Effector memory CD4-positive, alpha-beta T cell (primary cell): ENCODE results near the gene PLEKHG2.

ENCODE experiments used
- DNase-seq, 3 donors: peaks; one replicate each; pipeline ENCODE4 v3.0.0-alpha.2; 2020
- H3K27ac ChIP-seq: 2 replicates; pipeline ENCODE4 v1.7.0; 2013; ENCODE audit warnings: mild to moderate bottlenecking, low read length, moderate library complexity; ENCODE audit not compliant: insufficient read depth, poor library complexity, severe bottlenecking
- H3K27me3 ChIP-seq: replicated peaks from 2 replicates; pipeline ENCODE4 v1.7.0; 2013; ENCODE audit warnings: mild to moderate bottlenecking, low read length; ENCODE audit not compliant: insufficient read depth, control insufficient read depth, poor library complexity, severe bottlenecking
- H3K36me3 ChIP-seq: 2 replicates; pipeline ENCODE4 v1.7.0; 2013; ENCODE audit warnings: mild to moderate bottlenecking, low read length, moderate library complexity; ENCODE audit not compliant: control insufficient read depth, insufficient read depth
- H3K4me1 ChIP-seq: 2 replicates; pipeline ENCODE4 v1.7.0; 2013; ENCODE audit warnings: low read length, mild to moderate bottlenecking; ENCODE audit not compliant: control insufficient read depth, insufficient read depth, poor library complexity, severe bottlenecking
- H3K4me3 ChIP-seq: 2 replicates; pipeline ENCODE4 v1.7.0; 2013; ENCODE audit warnings: low read length, low read depth, mild to moderate bottlenecking; ENCODE audit not compliant: insufficient read depth, poor library complexity, severe bottlenecking
- H3K9me3 ChIP-seq: 2 replicates; pipeline ENCODE4 v1.7.0; 2013; ENCODE audit warnings: mild to moderate bottlenecking, low read length, moderate library complexity; ENCODE audit not compliant: control insufficient read depth

PLEKHG2 gene

GRCh38 chr19:39423258-39424086, 11.0 kb downstream of the PLEKHG2 start:
- Histone ChIP-seq H3K9me3 (no peaks in the 10 kb centered on the region), H3K36me3 (peaks cover 17% of the 10 kb centered on the region), H3K4me1 (no peaks in the 10 kb centered on the region), H3K4me3 (no peak overlapping the region), H3K27ac (no peak overlapping the region), H3K27me3 (no peaks in the 10 kb centered on the region)
- DNase-seq = no peak

GRCh38 chr19:39424934-39425333, 12.5 kb downstream of the PLEKHG2 start:
- H3K36me3 ChIP-seq = peaks cover 9% of the 10 kb centered on the region
- no peaks in the 10 kb centered on the region for H3K27me3 ChIP-seq
- H3K4me1 ChIP-seq = no peaks in the 10 kb centered on the region
- no peak for DNase-seq
- H3K4me3 ChIP-seq = no peak overlapping the region
- H3K27ac ChIP-seq = no peak overlapping the region
- H3K9me3 ChIP-seq = no peaks in the 10 kb centered on the region

GRCh38 chr19:39425744-39426143, 13.3 kb downstream of the PLEKHG2 start:
- Histone ChIP-seq H3K4me3 (no peak overlapping the region), H3K4me1 (peaks cover 4% of the 10 kb centered on the region), H3K27me3 (no peaks in the 10 kb centered on the region), H3K36me3 (peaks cover 9% of the 10 kb centered on the region), H3K27ac (no peak overlapping the region), H3K9me3 (no peaks in the 10 kb centered on the region)
- DNase-seq = no peak

GRCh38 chr19:39426170-39426569, 13.7 kb downstream of the PLEKHG2 start:
- no peaks in the 10 kb centered on the region for H3K9me3 ChIP-seq
- no peak overlapping the region for H3K27ac ChIP-seq
- H3K4me1 ChIP-seq = peaks cover 6% of the 10 kb centered on the region
- H3K36me3 ChIP-seq = peaks cover 9% of the 10 kb centered on the region
- no peak overlapping the region for H3K4me3 ChIP-seq
- DNase-seq = no peak
- no peaks in the 10 kb centered on the region for H3K27me3 ChIP-seq

GRCh38 chr19:39427707-39428106, 15.2 kb downstream of the PLEKHG2 start:
- H3K4me3 ChIP-seq = no peak overlapping the region
- no peak overlapping the region for H3K27ac ChIP-seq
- peaks cover 9% of the 10 kb centered on the region for H3K4me1 ChIP-seq

GRCh38 chr19:39428283-39429112, 16.0 kb downstream of the PLEKHG2 start:
- Histone ChIP-seq H3K27ac (no peak overlapping the region), H3K9me3 (no peaks in the 10 kb centered on the region), H3K4me3 (no peak overlapping the region), H3K4me1 (peaks cover 9% of the 10 kb centered on the region), H3K36me3 (peaks cover 12% of the 10 kb centered on the region), H3K27me3 (no peaks in the 10 kb centered on the region)
- DNase-seq = no peak

More at GRCh38 chr19:39427707-39428106, 15.2 kb downstream of the PLEKHG2 start:
- Histone ChIP-seq H3K27me3 (no peaks in the 10 kb centered on the region), H3K9me3 (no peaks in the 10 kb centered on the region), H3K36me3 (peaks cover 10% of the 10 kb centered on the region)
- no peak for DNase-seq

- peak overlapping the region; percentile 70 for H3K27ac ChIP-seq
- H3K4me3 ChIP-seq = no peak overlapping the region
- no peaks in the 10 kb centered on the region for H3K27me3 ChIP-seq
- H3K36me3 ChIP-seq = peaks cover 27% of the 10 kb centered on the region
- peak; percentile 76 to 84 (median 80) for DNase-seq
- H3K4me1 ChIP-seq = peaks cover 23% of the 10 kb centered on the region
- H3K9me3 ChIP-seq = no peaks in the 10 kb centered on the region
Measured at GRCh38 chr19:39430675-39431593, 18.5 kb downstream of the PLEKHG2 start.

- H3K36me3 ChIP-seq = peaks cover 27% of the 10 kb centered on the region
- H3K4me3 ChIP-seq = no peak overlapping the region
- no peak for DNase-seq
- peaks cover 29% of the 10 kb centered on the region for H3K4me1 ChIP-seq
- no peaks in the 10 kb centered on the region for H3K27me3 ChIP-seq
- H3K9me3 ChIP-seq = no peaks in the 10 kb centered on the region
- no peak overlapping the region for H3K27ac ChIP-seq
Measured at GRCh38 chr19:39432677-39433025, 20.2 kb downstream of the PLEKHG2 start.

GRCh38 chr19:39433480-39434079, 21.1 kb downstream of the PLEKHG2 start:
- H3K36me3 ChIP-seq = peaks cover 27% of the 10 kb centered on the region
- H3K9me3 ChIP-seq = no peaks in the 10 kb centered on the region
- peak overlapping the region; percentile 94 for H3K27ac ChIP-seq
- H3K4me3 ChIP-seq = no peak overlapping the region
- peaks cover 29% of the 10 kb centered on the region for H3K4me1 ChIP-seq
- no peak for DNase-seq
- no peaks in the 10 kb centered on the region for H3K27me3 ChIP-seq
